Peyer's patch (tissue), 4 donors: ENCODE data around the gene IQSEC3. TPM values are rescaled to one million over a fixed set of nuclear protein-coding genes. Genes with fewer than 3 reads are reported as not detected.

Source experiments
- DNase-seq, 3 donors: peaks; one replicate each; pipeline ENCODE4 v3.0.0-alpha.2; 2017 to 2019
- H3K27ac ChIP-seq, 4 donors: fragments of 200-600 bp; sonication (generic); one replicate each; pipeline ENCODE4 v1.5.1; 2016 to 2019
- H3K27me3 ChIP-seq, 2 donors: fragments of 200-600 bp; sonication (generic); one replicate each; pipeline ENCODE4 v1.5.1; 2019
- H3K36me3 ChIP-seq, 3 donors: fragments of 200-600 bp; sonication (generic); one replicate each; pipeline ENCODE4 v1.5.1; 2016 to 2019
- H3K4me1 ChIP-seq, 4 donors: fragments of 200-600 bp; sonication (generic); one replicate each; pipeline ENCODE4 v1.5.1; 2016 to 2019
- H3K4me3 ChIP-seq, 4 donors: fragments of 200-600 bp; sonication (generic); 1 replicate in 3 of 4; 2 replicates in 1 of 4; pipeline ENCODE4 v1.5.1; 2016 to 2019; ENCODE audit warnings: mild to moderate bottlenecking in 1 of 4
- H3K9me3 ChIP-seq, 4 donors: fragments of 200-600 bp; sonication (generic); one replicate each; pipeline ENCODE4 v1.5.1; 2016 to 2019; ENCODE audit warnings: mild to moderate bottlenecking in 1 of 4
- POLR2A ChIP-seq, 2 donors: fragments of 450-650 bp; IDR thresholded peaks; one replicate each; pipeline ENCODE4 v1.5.1; 2017; ENCODE audit warnings: antibody characterized with exemption in 2 of 2, mild to moderate bottlenecking in 2 of 2, moderate library complexity in 2 of 2
- total RNA-seq, 4 donors: library from RNA; depleted of rRNA; stranded (reverse); fragments of >200 nt; gene quantifications; one replicate each; pipeline ENCODE4 v1.1.0, GENCODE V29; 2016
- TF ChIP-seq, protein P1 (sequence below), 6 experiments: fragments of 450-650 bp in 4 of 6; fragments of 200-600 bp in 2 of 6; sonication (generic) in 1 of 6; IDR thresholded peaks; one replicate each; pipeline ENCODE4 v1.5.1; 2017 to 2019; ENCODE audit warnings: antibody characterized with exemption in 6 of 6, mild to moderate bottlenecking in 3 of 6, moderate library complexity in 1 of 6

The IQSEC3 gene
- total RNA-seq, 4 donors from 2014 or later: 0.35 to 3.3 (median 0.58) TPM

GRCh38 chr12:106118-106591, 39.6 kb downstream of the IQSEC3 start:
- Histone ChIP-seq H3K27ac (no peak overlapping the region), H3K4me3 (no peak overlapping the region), H3K27me3 (peaks cover 0 to 7% of the 10 kb centered on the region in 2 donors), H3K9me3 (no peaks in the 10 kb centered on the region), H3K36me3 (no peaks in the 10 kb centered on the region), H3K4me1 (peaks cover 0 to 6% (median 0%) of the 10 kb centered on the region in 4 donors)
- DNase-seq: peak in 2 of 3 donors; percentile 48 to 71
- TF ChIP-seq, protein P1, sequence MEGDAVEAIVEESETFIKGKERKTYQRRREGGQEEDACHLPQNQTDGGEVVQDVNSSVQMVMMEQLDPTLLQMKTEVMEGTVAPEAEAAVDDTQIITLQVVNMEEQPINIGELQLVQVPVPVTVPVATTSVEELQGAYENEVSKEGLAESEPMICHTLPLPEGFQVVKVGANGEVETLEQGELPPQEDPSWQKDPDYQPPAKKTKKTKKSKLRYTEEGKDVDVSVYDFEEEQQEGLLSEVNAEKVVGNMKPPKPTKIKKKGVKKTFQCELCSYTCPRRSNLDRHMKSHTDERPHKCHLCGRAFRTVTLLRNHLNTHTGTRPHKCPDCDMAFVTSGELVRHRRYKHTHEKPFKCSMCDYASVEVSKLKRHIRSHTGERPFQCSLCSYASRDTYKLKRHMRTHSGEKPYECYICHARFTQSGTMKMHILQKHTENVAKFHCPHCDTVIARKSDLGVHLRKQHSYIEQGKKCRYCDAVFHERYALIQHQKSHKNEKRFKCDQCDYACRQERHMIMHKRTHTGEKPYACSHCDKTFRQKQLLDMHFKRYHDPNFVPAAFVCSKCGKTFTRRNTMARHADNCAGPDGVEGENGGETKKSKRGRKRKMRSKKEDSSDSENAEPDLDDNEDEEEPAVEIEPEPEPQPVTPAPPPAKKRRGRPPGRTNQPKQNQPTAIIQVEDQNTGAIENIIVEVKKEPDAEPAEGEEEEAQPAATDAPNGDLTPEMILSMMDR (IDR thresholded peaks at IDR 0.05): peak in 4 of 6 experiments; percentile 16 to 31 (median 23)
- TF ChIP-seq POLR2A (IDR thresholded peaks at IDR 0.05): no peak

DNA sequence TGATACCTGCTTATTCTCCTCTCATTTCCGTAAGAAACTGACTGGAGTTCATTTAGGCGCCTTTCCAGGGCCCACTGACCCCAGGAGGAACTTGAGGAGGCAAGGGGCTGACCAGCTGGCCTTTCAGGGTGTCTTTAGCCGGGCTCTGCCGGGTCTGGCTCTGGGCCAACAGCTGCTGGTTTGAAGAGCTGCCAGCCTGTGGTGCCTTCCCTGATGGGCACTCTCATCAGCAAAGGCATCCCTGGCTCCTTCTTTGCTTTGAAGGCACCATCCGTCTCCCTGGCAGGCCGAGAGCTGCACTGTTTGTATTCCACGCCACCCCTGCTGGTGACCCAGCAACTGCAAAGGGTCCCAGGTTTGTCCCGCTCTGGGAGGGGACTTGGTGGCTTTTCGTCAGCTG, 42.0 kb downstream of the IQSEC3 start:
- Histone ChIP-seq H3K4me3 (no peak overlapping the region), H3K9me3 (no peaks in the 10 kb centered on the region), H3K36me3 (no peaks in the 10 kb centered on the region), H3K4me1 (peaks cover 0 to 6% (median 0%) of the 10 kb centered on the region in 4 donors), H3K27ac (no peak overlapping the region), H3K27me3 (peaks cover 0 to 7% of the 10 kb centered on the region in 2 donors)
- TF ChIP-seq, protein P1 (IDR thresholded peaks at IDR 0.05): no peak
- no peak for TF ChIP-seq POLR2A (IDR thresholded peaks at IDR 0.05)
- peak in 1 of 3 donors; percentile 54 for DNase-seq

DNA sequence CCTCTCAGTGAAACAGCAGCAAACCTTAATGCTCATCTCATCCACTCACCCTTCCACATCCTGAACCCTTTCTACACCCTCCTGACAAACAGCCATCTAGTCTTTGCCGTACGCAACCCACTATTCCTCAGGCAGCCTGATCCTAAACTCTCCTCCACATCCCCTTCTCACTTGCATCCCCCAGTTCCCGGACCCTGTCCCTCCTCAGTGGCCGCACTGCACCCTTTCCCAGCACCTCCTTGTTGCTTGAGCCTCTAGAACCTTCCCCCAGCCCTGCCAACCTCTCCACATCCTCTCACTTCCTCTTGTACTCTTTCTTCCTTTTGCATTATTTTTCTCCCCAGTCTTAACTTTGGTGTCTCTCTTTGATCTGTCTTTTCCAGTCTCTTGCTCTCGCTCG, 42.9 kb downstream of the IQSEC3 start:
- Histone ChIP-seq H3K4me1 (peaks cover 0 to 3% (median 0%) of the 10 kb centered on the region in 4 donors), H3K9me3 (no peaks in the 10 kb centered on the region), H3K4me3 (no peak overlapping the region), H3K36me3 (no peaks in the 10 kb centered on the region), H3K27ac (no peak overlapping the region), H3K27me3 (peaks cover 0 to 7% of the 10 kb centered on the region in 2 donors)
- no peak for DNase-seq
- TF ChIP-seq, protein P1 (IDR thresholded peaks at IDR 0.05): no peak
- no peak for TF ChIP-seq POLR2A (IDR thresholded peaks at IDR 0.05)

DNA sequence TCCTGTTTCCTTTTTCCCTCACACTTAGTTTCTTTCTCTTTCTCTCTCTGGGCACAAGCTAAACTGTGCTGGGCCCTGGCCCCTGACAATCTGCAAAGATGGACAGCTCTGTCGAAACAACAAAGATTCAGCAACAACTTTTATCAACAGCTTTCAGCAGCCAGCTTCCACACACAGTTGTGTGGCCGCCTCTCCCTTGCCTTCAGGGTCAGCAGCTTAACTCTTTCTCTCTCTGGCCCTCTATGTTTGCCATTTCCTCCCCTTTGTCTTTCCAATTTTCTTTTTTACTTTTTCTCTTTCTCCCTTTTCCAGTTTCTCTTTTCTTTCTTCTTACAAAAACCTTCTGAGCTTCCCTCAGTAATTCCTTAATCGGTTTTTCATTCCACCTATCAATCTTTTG, 43.3 kb downstream of the IQSEC3 start:
- Histone ChIP-seq H3K9me3 (no peaks in the 10 kb centered on the region), H3K4me3 (no peak overlapping the region)

DNA sequence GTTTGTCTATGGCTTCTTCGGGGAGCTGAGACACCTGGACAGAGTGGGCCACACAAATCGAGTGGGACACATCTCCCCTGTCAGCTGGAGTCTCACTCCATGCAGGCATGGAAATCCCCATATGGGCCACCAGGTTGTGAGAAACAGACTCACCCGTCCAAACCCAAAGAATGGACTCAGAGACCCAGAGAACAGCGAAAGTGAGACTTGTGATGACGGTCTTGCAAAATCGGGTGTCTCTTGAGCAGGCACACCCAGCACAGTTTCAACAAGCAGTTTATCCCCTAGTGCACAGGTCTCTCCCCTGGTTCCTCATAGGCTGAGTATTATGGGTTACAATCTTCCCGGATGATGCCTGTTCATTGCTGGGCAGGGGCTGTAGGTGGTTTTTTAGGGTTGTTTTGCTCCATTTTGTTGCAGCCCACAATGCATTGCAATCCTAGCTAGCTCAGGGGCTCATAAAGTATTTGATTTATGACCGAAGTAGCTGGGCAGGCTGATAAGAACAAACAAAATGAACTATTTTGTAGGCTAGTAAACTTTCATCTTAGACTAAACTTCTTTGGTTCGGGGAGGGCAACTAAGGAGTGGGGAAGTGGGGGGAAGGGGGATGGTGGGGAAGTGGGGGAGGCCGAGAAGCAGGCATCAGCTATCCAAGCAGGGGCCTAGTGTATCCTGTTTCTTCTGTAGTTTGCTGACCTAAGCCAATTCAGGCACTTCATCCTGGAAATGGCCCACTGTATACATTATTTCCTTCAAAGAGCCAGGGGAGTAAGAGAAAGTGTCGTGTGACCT, 45.3 kb downstream of the IQSEC3 start:
- no peaks in the 10 kb centered on the region for H3K36me3 ChIP-seq
- peak in 1 of 3 donors; percentile 38 for DNase-seq
- H3K27me3 ChIP-seq: no peaks in the 10 kb centered on the region
- no peaks in the 10 kb centered on the region for H3K9me3 ChIP-seq
- no peak overlapping the region for H3K4me3 ChIP-seq
- H3K4me1 ChIP-seq: no peaks in the 10 kb centered on the region
- TF ChIP-seq, protein P1 (IDR thresholded peaks at IDR 0.05): no peak
- no peak for TF ChIP-seq POLR2A (IDR thresholded peaks at IDR 0.05)
- H3K27ac ChIP-seq: no peak overlapping the region

More for the DNA sequence above, 43.3 kb downstream of the IQSEC3 start:
- H3K27me3 ChIP-seq: peaks cover 0 to 5% of the 10 kb centered on the region in 2 donors
- H3K27ac ChIP-seq: no peak overlapping the region
- H3K36me3 ChIP-seq: no peaks in the 10 kb centered on the region
- TF ChIP-seq, protein P1 (IDR thresholded peaks at IDR 0.05): no peak
- TF ChIP-seq POLR2A (IDR thresholded peaks at IDR 0.05): no peak
- no peaks in the 10 kb centered on the region for H3K4me1 ChIP-seq
- no peak for DNase-seq
